T-helper 1 cell treated with Interleukin-12 subunit alpha and Interleukin-12 subunit beta and Interleukin-4 antibody, amounts not matched to agents 30 μg/mL and 1 μg/mL, for 36 hours (primary cell): ENCODE results near the gene AP5Z1.

Experiments used
- H3K27ac Mint-ChIP-seq: one replicate; pipeline ENCODE4 v1.8.0; 2021; ENCODE audit warnings: mild to moderate bottlenecking, mixed read lengths
- H3K27me3 Mint-ChIP-seq: one replicate; pipeline ENCODE4 v1.8.0; 2021; ENCODE audit warnings: low read depth, mixed read lengths
- H3K36me3 Mint-ChIP-seq: one replicate; pipeline ENCODE4 v1.8.0; 2021; ENCODE audit warnings: low read depth, mixed read lengths
- H3K4me1 Mint-ChIP-seq: one replicate; pipeline ENCODE4 v1.8.0; 2021; ENCODE audit warnings: low read depth, mixed read lengths
- H3K4me3 Mint-ChIP-seq: one replicate; pipeline ENCODE4 v1.8.0; 2021; ENCODE audit warnings: mild to moderate bottlenecking, moderate library complexity, mixed read lengths
- H3K9me3 Mint-ChIP-seq: one replicate; pipeline ENCODE4 v1.8.0; 2021; ENCODE audit warnings: mixed read lengths

Gene AP5Z1

GRCh38 chr7:4740796-4741195 lies 34.6 kb upstream of the AP5Z1 start:
- Mint-ChIP-seq H3K27me3 (no peaks in the 10 kb centered on the region), H3K9me3 (no peaks in the 10 kb centered on the region), H3K4me3 (no peak overlapping the region), H3K36me3 (peaks cover 21% of the 10 kb centered on the region), H3K27ac (no peak overlapping the region), H3K4me1 (peaks cover 48% of the 10 kb centered on the region)

GRCh38 chr7:4742051-4742573 lies 33.3 kb upstream of the AP5Z1 start:
- no peaks in the 10 kb centered on the region for H3K9me3 Mint-ChIP-seq
- no peak overlapping the region for H3K27ac Mint-ChIP-seq
- no peaks in the 10 kb centered on the region for H3K27me3 Mint-ChIP-seq
- peaks cover 19% of the 10 kb centered on the region for H3K36me3 Mint-ChIP-seq
- H3K4me1 Mint-ChIP-seq, result peaks cover 55% of the 10 kb centered on the region
- no peak overlapping the region for H3K4me3 Mint-ChIP-seq

DNA sequence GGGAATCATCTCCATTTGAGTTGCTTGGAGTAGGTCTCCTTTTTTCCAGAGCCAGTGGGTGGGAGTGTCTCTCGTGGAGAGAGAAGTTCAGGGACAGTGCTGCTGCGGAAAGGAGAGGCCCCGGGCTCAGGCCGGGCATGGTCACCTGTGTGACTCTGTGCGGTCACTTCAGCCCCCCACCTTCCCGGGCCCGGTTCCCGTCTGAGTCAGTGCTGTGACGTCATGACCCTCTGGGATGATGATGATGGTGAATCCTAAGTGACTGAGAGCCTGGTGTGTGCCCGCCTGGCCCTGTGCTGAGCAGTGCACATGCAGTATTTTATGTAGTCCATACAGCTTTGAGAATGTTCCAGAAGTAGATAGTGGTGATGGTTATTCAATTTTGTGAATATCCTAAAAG lies 32.6 kb upstream of the AP5Z1 start:
- no peak overlapping the region for H3K4me3 Mint-ChIP-seq
- peak overlapping the region; percentile 52 for H3K27ac Mint-ChIP-seq

DNA sequence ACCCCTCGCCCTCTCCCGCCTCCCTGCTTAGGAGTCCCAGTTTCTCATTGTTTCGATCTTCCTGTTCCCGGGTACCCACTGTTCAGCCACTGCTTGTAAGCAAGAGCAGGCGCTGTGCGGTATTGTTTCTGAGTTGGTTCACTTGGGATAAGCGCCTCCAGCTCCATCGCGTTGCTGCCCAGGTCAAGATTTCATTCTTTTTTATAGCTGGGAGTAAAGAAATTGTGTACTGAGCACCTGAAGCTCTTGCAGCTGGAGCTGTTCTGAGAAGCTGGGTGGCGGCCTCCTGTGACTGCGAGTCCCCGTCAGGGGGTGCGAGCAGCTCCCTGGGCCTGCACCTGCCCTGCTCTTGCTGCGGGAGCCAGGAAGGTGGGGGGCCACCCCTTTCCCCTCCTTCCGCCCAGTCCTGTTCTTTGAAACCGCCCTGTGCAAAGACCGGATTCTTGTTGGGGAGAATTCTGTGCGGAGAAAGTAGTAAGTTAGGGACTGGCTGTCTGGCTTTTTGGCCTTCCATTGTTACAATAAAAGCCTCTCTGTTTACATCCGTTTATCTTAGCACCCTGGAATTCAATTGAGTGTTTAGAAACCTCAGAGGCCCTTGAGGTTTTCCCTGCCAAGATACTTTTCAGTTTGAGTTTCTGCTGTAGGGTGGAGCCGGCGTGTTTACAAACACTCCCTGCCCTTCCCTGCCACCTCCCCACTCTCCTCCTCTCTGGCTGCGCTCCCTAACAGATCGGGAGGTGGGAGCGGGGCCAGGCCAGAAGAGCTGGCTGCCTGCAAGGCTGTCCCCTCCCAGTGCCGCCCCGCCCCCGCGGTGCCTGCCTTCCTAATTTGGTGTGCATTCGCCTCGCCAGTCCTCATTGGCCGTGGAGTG lies 30.8 kb upstream of the AP5Z1 start:
- Mint-ChIP-seq H3K9me3 (no peaks in the 10 kb centered on the region), H3K36me3 (peaks cover 27% of the 10 kb centered on the region), H3K27me3 (no peaks in the 10 kb centered on the region), H3K4me3 (peak overlapping the region; percentile 82), H3K4me1 (peaks cover 49% of the 10 kb centered on the region), H3K27ac (peak overlapping the region; percentile 95)

More for the DNA sequence above, 32.6 kb upstream of the AP5Z1 start:
- Mint-ChIP-seq H3K27me3 (no peaks in the 10 kb centered on the region), H3K36me3 (peaks cover 21% of the 10 kb centered on the region), H3K4me1 (peaks cover 55% of the 10 kb centered on the region), H3K9me3 (no peaks in the 10 kb centered on the region)

DNA sequence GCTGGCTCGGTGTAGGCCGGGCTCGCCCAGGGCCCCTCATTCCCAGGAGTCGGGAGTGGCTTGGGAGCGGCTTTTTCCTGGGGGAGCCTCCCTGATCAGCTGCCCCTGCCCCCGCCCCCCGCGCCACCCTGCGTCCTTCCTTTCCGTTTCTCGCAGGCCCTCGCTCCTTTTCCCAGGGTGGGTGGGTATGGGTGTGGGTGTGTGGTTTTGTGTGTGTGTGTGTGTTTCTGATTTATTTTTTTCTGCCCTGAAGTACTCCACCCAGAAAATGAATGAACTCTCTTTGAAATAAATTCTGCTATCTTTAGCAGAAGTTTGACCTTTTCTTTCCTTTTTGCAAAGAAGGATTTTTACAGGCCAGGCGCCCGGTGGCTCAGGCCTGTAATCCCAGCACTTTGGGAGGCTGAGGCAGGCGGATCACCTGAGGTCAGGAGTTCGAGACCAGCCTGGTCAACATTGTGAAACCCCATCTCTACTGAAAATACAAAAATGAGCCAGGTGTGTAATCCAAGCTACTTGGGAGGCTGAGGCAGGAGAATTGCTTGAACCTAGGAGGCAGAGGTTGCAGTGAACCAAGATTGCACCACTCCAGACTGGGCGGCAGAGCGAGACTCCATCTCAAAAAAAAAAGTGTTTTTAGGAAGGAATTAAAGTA lies 30.0 kb upstream of the AP5Z1 start:
- Mint-ChIP-seq H3K4me1 (peaks cover 46% of the 10 kb centered on the region), H3K36me3 (peaks cover 24% of the 10 kb centered on the region), H3K9me3 (no peaks in the 10 kb centered on the region), H3K27ac (peak overlapping the region; percentile 95), H3K4me3 (peak overlapping the region; percentile 82), H3K27me3 (no peaks in the 10 kb centered on the region)

DNA sequence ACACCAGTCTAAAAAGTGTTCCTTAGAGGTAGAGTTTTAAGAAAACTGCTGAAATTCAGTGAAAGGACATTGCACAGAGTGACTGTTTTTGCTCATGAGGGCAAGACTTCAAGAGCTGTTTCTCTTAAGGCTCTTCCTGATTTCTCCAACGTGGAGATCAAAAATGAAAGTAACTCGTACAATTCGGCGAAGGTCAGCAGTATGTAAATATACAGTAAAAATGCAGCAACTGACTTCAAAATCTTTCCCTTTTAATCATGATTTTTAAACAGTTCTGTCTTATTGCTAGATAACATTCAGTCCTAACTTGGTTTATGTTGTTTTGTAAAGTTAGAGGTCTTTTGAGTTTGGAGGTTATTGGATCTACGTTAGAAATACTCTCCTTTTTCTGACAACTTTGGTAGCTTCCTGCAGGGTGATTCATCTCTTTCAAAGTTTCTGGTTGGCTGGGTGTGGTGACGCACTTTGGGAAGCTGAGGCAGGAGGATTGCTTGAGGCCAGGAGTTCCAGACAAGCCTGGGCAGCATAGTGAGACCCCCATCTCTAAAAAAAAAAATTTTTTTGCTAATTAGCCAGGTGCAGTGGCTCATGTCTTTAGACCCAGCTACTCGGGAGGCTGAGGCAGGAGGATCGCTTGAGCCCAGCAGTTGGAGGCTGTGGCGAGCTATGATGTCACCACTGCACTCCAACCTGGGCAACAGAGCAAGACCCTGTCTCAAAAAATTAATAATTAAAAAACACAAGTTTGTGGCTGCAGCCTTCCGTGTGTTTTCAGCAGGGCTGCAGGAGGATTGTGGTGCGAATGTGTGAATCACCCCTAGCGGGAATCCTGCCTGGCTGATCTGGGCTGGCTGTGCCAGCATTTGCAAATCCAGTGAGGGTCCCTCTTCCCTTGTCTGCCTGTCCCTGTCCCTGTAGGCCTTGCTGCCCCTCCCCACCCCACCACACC lies 29.2 kb upstream of the AP5Z1 start:
- Mint-ChIP-seq H3K4me1 (peaks cover 46% of the 10 kb centered on the region), H3K27ac (peak overlapping the region; percentile 95), H3K36me3 (peaks cover 22% of the 10 kb centered on the region), H3K9me3 (no peaks in the 10 kb centered on the region), H3K27me3 (no peaks in the 10 kb centered on the region), H3K4me3 (peak overlapping the region; percentile 82)

DNA sequence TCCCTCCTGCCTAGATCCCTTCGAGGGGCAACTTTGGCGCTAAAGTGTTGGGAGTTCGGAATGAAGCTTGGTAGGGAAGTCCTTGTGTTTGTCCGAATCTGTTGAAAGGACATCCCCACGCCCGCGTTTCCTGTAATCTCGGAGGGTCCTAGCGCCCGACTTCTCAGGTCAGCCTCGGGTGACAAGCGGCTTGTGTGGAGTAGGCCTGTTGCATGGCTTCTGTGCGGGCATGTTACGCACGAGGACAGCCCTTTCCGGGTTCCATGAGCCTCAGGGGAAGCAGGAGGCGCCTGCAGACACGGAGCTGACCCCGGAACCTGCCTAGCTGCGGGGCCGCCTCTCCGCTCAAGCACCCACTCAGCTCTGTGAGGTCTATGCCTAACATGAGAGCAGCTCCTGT lies 28.4 kb upstream of the AP5Z1 start:
- H3K36me3 Mint-ChIP-seq, result peaks cover 17% of the 10 kb centered on the region
- H3K4me3 Mint-ChIP-seq, result peak overlapping the region; percentile 21
- H3K9me3 Mint-ChIP-seq, result no peaks in the 10 kb centered on the region

DNA sequence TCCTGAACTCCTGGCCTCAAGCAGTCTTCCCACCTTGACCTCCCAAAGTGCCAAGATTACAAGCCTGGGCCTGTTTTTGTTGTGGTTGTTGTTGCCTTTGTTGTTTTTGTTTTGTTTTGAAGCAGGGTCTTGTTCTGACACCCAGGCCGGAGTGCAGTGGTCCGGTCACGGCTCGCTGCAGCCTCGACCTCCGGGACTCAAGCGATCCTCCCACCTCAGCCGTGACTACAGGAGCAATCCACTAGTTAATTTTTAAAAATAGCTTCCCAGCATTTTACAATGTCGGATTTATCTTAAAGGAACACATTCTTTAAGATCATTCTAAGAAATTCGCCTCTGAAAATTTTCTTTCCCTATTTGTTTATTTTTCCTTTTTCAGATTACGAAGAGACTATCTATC lies 27.7 kb upstream of the AP5Z1 start:
- Mint-ChIP-seq H3K9me3 (no peaks in the 10 kb centered on the region), H3K27ac (peak overlapping the region; percentile 87), H3K36me3 (peaks cover 17% of the 10 kb centered on the region), H3K4me3 (peak overlapping the region; percentile 67), H3K4me1 (peaks cover 41% of the 10 kb centered on the region), H3K27me3 (no peaks in the 10 kb centered on the region)

More for the DNA sequence above, 28.4 kb upstream of the AP5Z1 start:
- Mint-ChIP-seq H3K27ac (peak overlapping the region; percentile 82), H3K4me1 (peaks cover 44% of the 10 kb centered on the region), H3K27me3 (no peaks in the 10 kb centered on the region)

DNA sequence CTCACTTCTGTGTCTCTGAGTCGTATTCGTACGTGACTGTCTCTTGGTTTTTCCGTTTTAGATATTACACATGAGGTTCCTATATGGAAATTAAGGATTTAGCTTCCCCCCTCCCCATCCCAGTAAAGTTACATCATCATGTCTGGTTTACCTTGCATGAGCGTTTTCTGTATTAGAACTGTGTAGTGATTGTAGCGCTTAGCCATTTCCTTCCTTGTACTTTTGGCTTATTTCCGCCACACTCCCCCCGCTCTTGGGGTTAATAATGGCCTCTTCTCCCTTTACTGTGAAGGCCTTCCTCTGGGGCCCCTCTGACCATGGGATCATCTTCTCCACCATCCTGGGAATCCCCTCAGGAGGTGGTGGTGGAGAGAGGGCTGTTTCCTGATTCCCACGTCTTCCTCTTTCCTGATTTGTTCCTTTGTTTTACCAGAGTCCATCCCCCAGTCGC lies 27.2 kb upstream of the AP5Z1 start:
- Mint-ChIP-seq H3K27me3 (no peaks in the 10 kb centered on the region), H3K4me3 (peak overlapping the region; percentile 67), H3K27ac (peak overlapping the region; percentile 87), H3K9me3 (no peaks in the 10 kb centered on the region), H3K4me1 (peaks cover 42% of the 10 kb centered on the region), H3K36me3 (peaks cover 17% of the 10 kb centered on the region)

DNA sequence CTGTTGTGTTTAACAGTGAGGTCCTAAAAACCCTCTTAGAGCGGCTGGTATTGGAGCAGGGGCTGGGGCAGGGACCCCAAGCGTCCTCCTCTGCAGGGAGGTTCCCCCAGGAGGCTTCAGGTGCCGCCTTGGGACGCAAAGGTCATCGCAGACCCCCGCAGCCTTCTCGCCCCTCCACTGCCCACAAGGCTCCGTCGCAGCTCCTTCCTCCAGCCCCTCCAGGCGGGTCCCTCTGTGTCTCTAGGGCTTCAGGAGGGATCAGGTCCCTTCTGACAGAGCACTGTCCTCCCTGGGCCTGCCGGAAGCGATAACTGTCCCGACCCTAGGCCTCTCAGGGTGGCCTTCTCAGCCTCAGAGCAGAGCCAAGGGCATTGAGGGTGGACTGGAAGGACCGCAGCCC lies 26.1 kb upstream of the AP5Z1 start:
- H3K36me3 Mint-ChIP-seq, result peaks cover 11% of the 10 kb centered on the region
- H3K4me1 Mint-ChIP-seq, result peaks cover 36% of the 10 kb centered on the region
- no peaks in the 10 kb centered on the region for H3K27me3 Mint-ChIP-seq
- H3K27ac Mint-ChIP-seq, result no peak overlapping the region
- no peaks in the 10 kb centered on the region for H3K9me3 Mint-ChIP-seq
- no peak overlapping the region for H3K4me3 Mint-ChIP-seq

DNA sequence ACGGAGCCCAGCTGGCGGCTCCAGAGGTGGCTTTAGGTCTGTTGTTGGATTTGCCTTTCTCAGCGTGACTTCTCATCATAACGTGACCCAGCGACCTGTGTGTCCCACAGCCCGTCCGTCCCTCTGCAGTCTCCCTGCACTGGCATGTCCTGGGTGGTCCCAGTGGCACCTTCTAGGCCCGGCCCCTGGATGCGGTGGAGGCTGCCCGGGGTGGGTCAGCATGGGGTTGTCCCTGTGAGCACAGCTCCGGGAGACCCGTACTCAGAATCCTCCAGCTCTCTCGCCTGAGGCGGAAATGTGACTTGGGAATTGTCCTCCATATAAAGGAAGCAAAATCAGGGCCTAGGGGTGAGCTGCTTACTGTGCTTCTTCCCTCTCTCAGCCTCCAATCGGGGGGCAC lies 25.6 kb upstream of the AP5Z1 start:
- H3K4me1 Mint-ChIP-seq, result peaks cover 32% of the 10 kb centered on the region
- no peak overlapping the region for H3K27ac Mint-ChIP-seq
- H3K36me3 Mint-ChIP-seq, result peaks cover 9% of the 10 kb centered on the region

GRCh38 chr7:4751398-4751947 lies 23.9 kb upstream of the AP5Z1 start:
- H3K4me1 Mint-ChIP-seq, result peaks cover 20% of the 10 kb centered on the region
- H3K27me3 Mint-ChIP-seq, result no peaks in the 10 kb centered on the region
- H3K36me3 Mint-ChIP-seq, result peaks cover 14% of the 10 kb centered on the region
- H3K4me3 Mint-ChIP-seq, result no peak overlapping the region
- no peaks in the 10 kb centered on the region for H3K9me3 Mint-ChIP-seq
- no peak overlapping the region for H3K27ac Mint-ChIP-seq

More for the DNA sequence above, 25.6 kb upstream of the AP5Z1 start:
- Mint-ChIP-seq H3K9me3 (no peaks in the 10 kb centered on the region), H3K4me3 (no peak overlapping the region), H3K27me3 (no peaks in the 10 kb centered on the region)

DNA sequence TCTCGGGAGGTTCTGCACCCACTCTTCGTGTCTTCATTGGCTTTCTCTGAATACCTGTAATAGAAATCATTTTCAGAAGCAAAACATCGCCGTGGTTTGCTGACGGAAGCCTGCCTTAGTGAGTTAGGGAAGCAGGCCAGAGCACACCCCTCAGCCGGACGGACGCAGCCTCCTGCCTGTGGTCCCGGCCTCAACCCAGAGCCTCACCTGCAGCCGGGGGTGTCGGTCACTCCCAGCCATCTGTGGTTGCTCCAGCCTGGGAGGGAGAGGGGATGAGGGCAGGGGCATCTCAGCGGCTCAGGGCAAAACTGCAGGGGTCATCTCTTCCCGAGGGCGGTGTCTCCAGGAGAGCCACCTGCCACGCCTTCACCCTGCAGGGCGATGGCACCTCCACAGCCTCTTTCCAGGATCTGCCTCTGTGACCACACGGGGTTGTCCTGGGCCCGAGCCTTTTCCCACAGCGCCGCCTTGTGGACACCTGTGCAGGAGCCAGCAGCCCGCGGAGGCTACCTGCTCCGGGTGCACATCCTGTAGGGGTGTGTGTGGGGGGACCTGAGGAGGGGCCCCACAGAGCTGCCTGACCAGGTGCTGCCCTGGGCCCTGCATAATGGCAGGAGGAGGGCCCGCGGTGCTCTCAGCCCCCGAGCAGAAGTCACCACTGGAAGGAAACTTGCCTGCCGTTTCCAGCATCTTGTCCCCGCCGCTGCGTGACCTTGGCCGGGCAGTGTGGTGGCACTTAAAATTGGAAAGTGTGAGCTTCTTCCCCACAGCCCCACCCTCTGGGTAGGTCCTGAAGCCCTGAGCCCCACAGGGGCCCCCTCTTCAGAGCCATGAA lies 21.6 kb upstream of the AP5Z1 start:
- no peaks in the 10 kb centered on the region for H3K9me3 Mint-ChIP-seq
- H3K27ac Mint-ChIP-seq, result no peak overlapping the region
- peaks cover 5% of the 10 kb centered on the region for H3K36me3 Mint-ChIP-seq
- H3K4me3 Mint-ChIP-seq, result no peak overlapping the region
- peaks cover 7% of the 10 kb centered on the region for H3K4me1 Mint-ChIP-seq
- H3K27me3 Mint-ChIP-seq, result no peaks in the 10 kb centered on the region
